Endothelial cell of umbilical vein (primary cell): ENCODE data around the gene PRPH. TPM values are rescaled to one million over a fixed set of nuclear protein-coding genes. Genes with fewer than 3 reads are reported as not detected.

Source experiments
- BruUV-seq: library from RNA; stranded (reverse); fragments of 400-500 nt; replicated peaks from 2 replicates; lab custom pipeline; 2021; lab: Mats Ljungman, UMichigan
- CTCF ChIA-PET: fragments of 300-600, 350-600 bp; sonication (Branson Sonifier 250); formaldehyde crosslinking; loops from one replicate; lab custom pipeline; 2021; ENCODE audit warnings: antibody characterized with exemption, inconsistent platforms; lab: Charles Lee
- POLR2A ChIA-PET: fragments of 300-600, 350-600 bp; sonication (Branson Sonifier 250); formaldehyde crosslinking; loops from one replicate; lab custom pipeline; 2021; ENCODE audit warnings: antibody characterized with exemption, inconsistent platforms; lab: Charles Lee
- DNase-seq: peaks from one replicate; pipeline ENCODE4 v3.0.0-alpha.2; 2011; ENCODE audit warnings: low read depth, low spot score
- FAIRE-seq: peaks from 2 replicates; lab custom pipeline; 2011; peaks lifted over from hg19 to GRCh38; lab: Jason Lieb, UNC
- H2AFZ ChIP-seq: 2 replicates; pipeline ENCODE4 v1.6.0; 2012; ENCODE audit warnings: low read depth, low read length, control low read depth, inconsistent platforms
- H3K27ac ChIP-seq: 2 replicates; pipeline ENCODE4 v1.5.1; 2011; ENCODE audit warnings: low read depth, mild to moderate bottlenecking, control low read depth, low read length, moderate library complexity; ENCODE audit not compliant: insufficient read depth
- H3K27me3 ChIP-seq, 2 experiments: 2 replicates each; pipeline versions ENCODE4 v1.6.0 to v1.6.1; 2011; ENCODE audit warnings: low read length in 2 of 2, mixed read lengths in 1 of 2; ENCODE audit not compliant: control insufficient read depth in 2 of 2, insufficient read depth in 2 of 2
- H3K36me3 ChIP-seq, 2 experiments: 2 replicates in 1 of 2; 3 replicates in 1 of 2; pipeline ENCODE4 v1.5.1; 2011; ENCODE audit warnings: low read length in 2 of 2, mild to moderate bottlenecking in 1 of 2, moderate library complexity in 1 of 2; ENCODE audit not compliant: control insufficient read depth in 2 of 2, insufficient read depth in 2 of 2; ENCODE audit errors: extremely low read depth in 1 of 2
- H3K4me1 ChIP-seq: 3 replicates; pipeline ENCODE4 v1.5.1; 2011; ENCODE audit warnings: mild to moderate bottlenecking, low read length; ENCODE audit not compliant: control insufficient read depth, insufficient read depth; ENCODE audit errors: extremely low read depth
- H3K4me2 ChIP-seq: 2 replicates; pipeline ENCODE4 v1.6.1; 2011; ENCODE audit warnings: low read length, control low read depth, mixed read lengths; ENCODE audit not compliant: insufficient read depth
- H3K4me3 ChIP-seq, 3 experiments: fragments of 200-600 bp in 1 of 3; sonication (generic), shearing (Covaris generic) in 1 of 3; replicated peaks in 1 of 3; 2 replicates each; pipeline ENCODE4 v1.5.1; 2011 to 2016; ENCODE audit warnings: control low read depth in 3 of 3, low read length in 3 of 3, mild to moderate bottlenecking in 2 of 3, inconsistent platforms in 1 of 3, low read depth in 1 of 3, moderate library complexity in 1 of 3; ENCODE audit not compliant: insufficient read depth in 1 of 3
- H3K79me2 ChIP-seq: 2 replicates; pipeline ENCODE4 v1.6.0; 2012; ENCODE audit warnings: low read length, inconsistent platforms; ENCODE audit not compliant: control insufficient read depth, insufficient read depth
- H3K9ac ChIP-seq: replicated peaks from 2 replicates; pipeline ENCODE3; 2011; ENCODE audit warnings: low read length, control low read depth; ENCODE audit not compliant: insufficient read depth; ENCODE audit errors: extremely low read depth
- H3K9me1 ChIP-seq: replicated peaks from 3 replicates; pipeline ENCODE4 v1.6.0; 2011; ENCODE audit warnings: mild to moderate bottlenecking, low read length; ENCODE audit not compliant: control insufficient read depth, insufficient read depth; ENCODE audit errors: extremely low read depth
- H3K9me3 ChIP-seq: replicated peaks from 2 replicates; pipeline ENCODE4 v1.5.1; 2012; ENCODE audit warnings: low read length, inconsistent platforms; ENCODE audit not compliant: control insufficient read depth, insufficient read depth
- H4K20me1 ChIP-seq: replicated peaks from 2 replicates; pipeline ENCODE3; 2011; ENCODE audit warnings: mild to moderate bottlenecking, low read length; ENCODE audit not compliant: control insufficient read depth, insufficient read depth; ENCODE audit errors: extremely low read depth
- EZH2 ChIP-seq: IDR thresholded peaks from 2 replicates; pipeline ENCODE4 v1.6.1; 2012; ENCODE audit warnings: borderline replicate concordance, low read depth, mild to moderate bottlenecking, moderate library complexity, low read length, inconsistent platforms; ENCODE audit not compliant: severe bottlenecking
- GATA2 ChIP-seq: IDR thresholded peaks from 2 replicates; pipeline ENCODE4 v1.7.0; 2011; ENCODE audit warnings: low read depth, mild to moderate bottlenecking, moderate library complexity, mixed read lengths, low read length; ENCODE audit not compliant: insufficient read length, insufficient read depth
- POLR2A ChIP-seq: IDR thresholded peaks from 2 replicates; pipeline ENCODE4 v1.6.1; 2012; ENCODE audit warnings: low read depth, mild to moderate bottlenecking, control low read depth, low read length
- POLR2AphosphoS5 ChIP-seq: IDR thresholded peaks from 2 replicates; pipeline ENCODE4 v1.6.1; 2012; ENCODE audit warnings: low read depth, mild to moderate bottlenecking, control low read depth, low read length, moderate library complexity; ENCODE audit not compliant: insufficient read depth
- dilution Hi-C: fragments of 300-500 bp; cut with MboI; formaldehyde crosslinking; loops from one replicate; pipeline ENCODE4 v1.15.0; 2019; ENCODE audit warnings: low sequenced_read_pairs; ENCODE audit not compliant: extremely low pct_ligation_motif_present
- intact Hi-C: fragments of 100-400 bp; cut with micrococcal nuclease; formaldehyde crosslinking; loops from one replicate; pipeline ENCODE4 v1.10.0; 2022
- polyA plus RNA-seq, 4 experiments: library from polyadenylated mRNA; depleted of rRNA in 3 of 4; stranded (reverse) in 3 of 4; unstranded in 1 of 4; fragments of >200 nt; gene quantifications; 2 replicates each; pipeline versions ENCODE4 v1.2.1 to v1.2.3, GENCODE V29; 2011 to 2012; ENCODE audit warnings: missing spikeins in 1 of 4
- total RNA-seq: library from RNA; stranded (reverse); gene quantifications from 2 replicates; pipeline ENCODE4 v1.2.3, GENCODE V29; 2021

PRPH gene
- total and polyA plus RNA-seq, 2 donors (not counting 3 experiments of a cell fraction or from before 2014, with no cell fraction given): not detected

GRCh38 chr12:49335955-49336644 is 41.2 kb downstream of the PRPH start:
- Histone ChIP-seq H3K36me3 (no peaks in the 10 kb centered on the region), H2AFZ (no peak overlapping the region), H3K9ac (no peak overlapping the region), H4K20me1 (no peaks in the 10 kb centered on the region), H3K4me3 (no peak overlapping the region), H3K27ac (no peak overlapping the region), H3K9me1 (no peaks in the 10 kb centered on the region), H3K27me3 (peaks cover 52 to 62% of the 10 kb centered on the region in 2 experiments), H3K4me1 (no peaks in the 10 kb centered on the region), H3K9me3 (no peaks in the 10 kb centered on the region), H3K4me2 (no peak overlapping the region), H3K79me2 (no peaks in the 10 kb centered on the region)
- TF ChIP-seq GATA2 (no peak), POLR2AphosphoS5 (no peak), POLR2A (no peak), EZH2 (peak; percentile 100)
- ChIA-PET POLR2A (no interaction called here), CTCF (interaction anchor here (0.8 to 9.0 kb wide), 4 partner anchors 13 to 179 kb away, joined by 3 to 280 read pairs (median 26); partner anchors contain the start of gene DNAJC22)
- dilution Hi-C loops: no loop called here
- no peak for FAIRE-seq
- intact Hi-C loops: no loop called here
- BruUV-seq: no TSS peak
- DNase-seq: no peak
